H9 (cell line): Measurements from ENCODE around the gene STAT3. TPM values are rescaled to one million over a fixed set of nuclear protein-coding genes. Genes with fewer than 3 reads are reported as not detected.

ENCODE experiments used
- DNase-seq: peaks from one replicate; pipeline ENCODE4 v3.0.0-alpha.2; 2017
- H2AFZ ChIP-seq: one replicate; pipeline ENCODE4 v1.6.1; 2013; ENCODE audit warnings: mild to moderate bottlenecking, low read length, control low read depth, moderate library complexity
- H2AK5ac ChIP-seq: 2 replicates; pipeline ENCODE4 v1.6.1; 2013; ENCODE audit warnings: low read length, control low read depth, mixed read lengths; ENCODE audit not compliant: insufficient read length
- H2BK120ac ChIP-seq: one replicate; pipeline ENCODE4 v1.6.1; 2013; ENCODE audit warnings: low read depth, mild to moderate bottlenecking, low read length, control low read depth, inconsistent platforms; ENCODE audit not compliant: poor library complexity, severe bottlenecking
- H2BK12ac ChIP-seq: 2 replicates; pipeline ENCODE4 v1.6.1; 2013; ENCODE audit warnings: low read length, control low read depth, mixed read lengths, low read depth; ENCODE audit not compliant: insufficient read length
- H2BK15ac ChIP-seq: 2 replicates; pipeline ENCODE4 v1.6.1; 2013; ENCODE audit warnings: low read depth, low read length, control low read depth
- H2BK20ac ChIP-seq: one replicate; pipeline ENCODE4 v1.6.1; 2013; ENCODE audit warnings: low read depth, mild to moderate bottlenecking, low read length, control low read depth, inconsistent platforms; ENCODE audit not compliant: poor library complexity, severe bottlenecking
- H2BK5ac ChIP-seq: 2 replicates; pipeline ENCODE4 v1.6.1; 2013; ENCODE audit warnings: low read length, control low read depth, mixed read lengths; ENCODE audit not compliant: insufficient read length
- H3K14ac ChIP-seq: 2 replicates; pipeline ENCODE4 v1.6.1; 2013; ENCODE audit warnings: low read length, control low read depth; ENCODE audit not compliant: insufficient read depth
- H3K18ac ChIP-seq: 2 replicates; pipeline ENCODE4 v1.6.1; 2013; ENCODE audit warnings: low read depth, mild to moderate bottlenecking, mixed read lengths, low read length, control low read depth; ENCODE audit not compliant: insufficient read length
- H3K23ac ChIP-seq: 2 replicates; pipeline ENCODE4 v1.6.1; 2013; ENCODE audit warnings: low read length, control low read depth, mixed read lengths, low read depth; ENCODE audit not compliant: insufficient read length
- H3K23me2 ChIP-seq: 2 replicates; pipeline ENCODE4 v1.6.1; 2013; ENCODE audit warnings: low read depth, mild to moderate bottlenecking, mixed read lengths, low read length, control low read depth; ENCODE audit not compliant: insufficient read length, poor library complexity, severe bottlenecking
- H3K27ac ChIP-seq: 2 replicates; pipeline ENCODE4 v1.5.1; 2013; ENCODE audit warnings: low read length, control low read depth, mixed read lengths, low read depth; ENCODE audit not compliant: insufficient read length
- H3K27me3 ChIP-seq: 2 replicates; pipeline ENCODE4 v1.6.1; 2013; ENCODE audit warnings: low read length, control low read depth, inconsistent platforms; ENCODE audit not compliant: insufficient read depth
- H3K4ac ChIP-seq: 2 replicates; pipeline ENCODE4 v1.6.1; 2013; ENCODE audit warnings: low read depth, mild to moderate bottlenecking, control low read depth, inconsistent platforms, low read length, moderate library complexity
- H3K4me1 ChIP-seq: 2 replicates; pipeline ENCODE4 v1.6.1; 2013; ENCODE audit warnings: low read length, control low read depth, inconsistent platforms; ENCODE audit not compliant: insufficient read depth
- H3K4me2 ChIP-seq: 2 replicates; pipeline ENCODE4 v1.6.1; 2013; ENCODE audit warnings: low read length, control low read depth, mixed read lengths; ENCODE audit not compliant: insufficient read length, insufficient read depth
- H3K56ac ChIP-seq: 2 replicates; pipeline ENCODE4 v1.6.1; 2013; ENCODE audit warnings: low read depth, mild to moderate bottlenecking, mixed read lengths, low read length, control low read depth; ENCODE audit not compliant: insufficient read length
- H3K79me1 ChIP-seq: 2 replicates; pipeline ENCODE4 v1.6.1; 2013; ENCODE audit warnings: low read depth, mild to moderate bottlenecking, moderate library complexity, low read length, control low read depth, inconsistent platforms; ENCODE audit not compliant: insufficient read depth, poor library complexity, severe bottlenecking
- H3K79me2 ChIP-seq: 2 replicates; pipeline ENCODE4 v1.6.1; 2013; ENCODE audit warnings: low read length, control low read depth, inconsistent platforms; ENCODE audit not compliant: insufficient read depth
- H3K9ac ChIP-seq: 2 replicates; pipeline ENCODE4 v1.6.1; 2013; ENCODE audit warnings: low read length, control low read depth, mixed read lengths; ENCODE audit not compliant: insufficient read length; ENCODE audit errors: extremely low read depth
- H3K9me3 ChIP-seq: one replicate; pipeline ENCODE4 v1.6.1; 2013; ENCODE audit warnings: low read depth, low read length, inconsistent platforms; ENCODE audit not compliant: control insufficient read depth
- H3T11ph ChIP-seq: one replicate; pipeline ENCODE4 v1.6.1; 2013; ENCODE audit warnings: mild to moderate bottlenecking, low read length, control low read depth, inconsistent platforms
- H4K20me1 ChIP-seq: one replicate; pipeline ENCODE4 v1.6.1; 2013; ENCODE audit not compliant: control insufficient read depth, insufficient read length, insufficient read depth
- H4K5ac ChIP-seq: 2 replicates; pipeline ENCODE4 v1.6.1; 2013; ENCODE audit warnings: low read depth, mild to moderate bottlenecking, mixed read lengths, low read length, control low read depth; ENCODE audit not compliant: insufficient read length
- H4K8ac ChIP-seq: replicated peaks from 2 replicates; pipeline ENCODE4 v1.6.1; 2013; ENCODE audit warnings: low read length, control low read depth, mixed read lengths, low read depth; ENCODE audit not compliant: insufficient read length
- H4K91ac ChIP-seq: 2 replicates; pipeline ENCODE4 v1.6.1; 2013; ENCODE audit warnings: low read depth, mild to moderate bottlenecking, moderate library complexity, mixed read lengths, low read length, control low read depth; ENCODE audit not compliant: insufficient read length
- H3K27ac Mint-ChIP-seq, 3 experiments: 2 replicates in 2 of 3; 3 replicates in 1 of 3; pipeline ENCODE4 v1.8.0; 2020 to 2021; ENCODE audit warnings: mixed read lengths in 3 of 3, mild to moderate bottlenecking in 1 of 3, moderate library complexity in 1 of 3
- H3K27me3 Mint-ChIP-seq: 2 replicates; pipeline ENCODE4 v1.8.0; 2021; ENCODE audit warnings: low read depth, mild to moderate bottlenecking, moderate library complexity, mixed read lengths
- H3K36me3 Mint-ChIP-seq, 3 experiments: 2 replicates in 2 of 3; 3 replicates in 1 of 3; pipeline ENCODE4 v1.8.0; 2020 to 2021; ENCODE audit warnings: low read depth in 3 of 3, mixed read lengths in 3 of 3; ENCODE audit not compliant: insufficient read depth in 1 of 3
- H3K4me1 Mint-ChIP-seq, 2 experiments: 2 replicates each; pipeline ENCODE4 v1.8.0; 2020; ENCODE audit warnings: mixed read lengths in 2 of 2
- H3K4me3 Mint-ChIP-seq, 2 experiments: 2 replicates in 1 of 2; 3 replicates in 1 of 2; pipeline ENCODE4 v1.8.0; 2020 to 2021; ENCODE audit warnings: mild to moderate bottlenecking in 2 of 2, mixed read lengths in 2 of 2, moderate library complexity in 1 of 2
- H3K9me3 Mint-ChIP-seq, 2 experiments: 2 replicates in 1 of 2; 3 replicates in 1 of 2; pipeline ENCODE4 v1.8.0; 2020; ENCODE audit warnings: mild to moderate bottlenecking in 2 of 2, mixed read lengths in 2 of 2, moderate library complexity in 1 of 2
- CTCF ChIP-seq: fragments of 200-600 bp; sonication (generic); conservative IDR thresholded peaks from 3 replicates; pipeline ENCODE4 v1.8.0; 2021; ENCODE audit warnings: antibody characterized with exemption, mild to moderate bottlenecking
- WGBS: extraction: QIAGEN DNeasy Blood & Tissue Kit; methylation state at CpG from one replicate; pipeline ENCODE4 v1.1.7; 2013; ENCODE audit warnings: missing lambda C conversion rate, low lambda C conversion rate, mixed read lengths; ENCODE audit not compliant: insufficient read length; ENCODE audit errors: extremely low coverage; 5-methylcytosine and 5-hydroxymethylcytosine counted together
- total RNA-seq: library from RNA; stranded (reverse); gene quantifications from 2 replicates; pipeline ENCODE4 v1.2.1, GENCODE V29; 2021

STAT3 gene
- total RNA-seq, 1 experiment from 2014 or later: 83.2 TPM

- H3K9me3 ChIP-seq: no peaks in the 10 kb centered on the region
- no peak overlapping the region for H2BK20ac ChIP-seq
- peaks cover 2 to 17% (median 14%) of the 10 kb centered on the region in 3 experiments; a peak in 6 of 7 replicates for H3K36me3 Mint-ChIP-seq
- no CpG with 5 or more reads among the region's 6 CpGs for WGBS
- no peak overlapping the region for H2AK5ac ChIP-seq
- peak overlapping the region in 1 of 2 experiments; percentile 31; a peak in 1 of 5 replicates for H3K4me3 Mint-ChIP-seq
- no peak overlapping the region for H3K9ac ChIP-seq
- peaks cover 39 to 46% of the 10 kb centered on the region in 2 experiments for H3K4me1 Mint-ChIP-seq
- no peaks in the 10 kb centered on the region for H3K79me1 ChIP-seq
- H3K27ac ChIP-seq: peak overlapping the region; percentile 27
- no peak overlapping the region for H4K8ac ChIP-seq
- H4K91ac ChIP-seq: no peak overlapping the region
- no peak overlapping the region for H2BK120ac ChIP-seq
- H2BK12ac ChIP-seq: no peak overlapping the region
- no peaks in the 10 kb centered on the region for H4K20me1 ChIP-seq
- H3K18ac ChIP-seq: peak overlapping the region; percentile 77
- no peak for TF ChIP-seq CTCF
- no peak overlapping the region for H3T11ph ChIP-seq
- H3K14ac ChIP-seq: peak overlapping the region; percentile 53; the same call in 1 of the 2 replicates
- H3K27ac Mint-ChIP-seq: peak overlapping the region in 2 of 3 experiments; percentile 49 to 94; a peak in 3 of 7 replicates
- no peaks in the 10 kb centered on the region for H3K9me3 Mint-ChIP-seq
- H3K79me2 ChIP-seq: no peaks in the 10 kb centered on the region
- H3K4me1 ChIP-seq: peaks cover 5% of the 10 kb centered on the region; the same call in 1 of the 2 replicates
- no peak overlapping the region for H2BK5ac ChIP-seq
- H3K23ac ChIP-seq: no peak overlapping the region
- no peak overlapping the region for H3K4ac ChIP-seq
- H3K27me3 ChIP-seq: no peaks in the 10 kb centered on the region
- no peak overlapping the region for H3K4me2 ChIP-seq
- no peak overlapping the region for H2AFZ ChIP-seq
- H3K56ac ChIP-seq: no peak overlapping the region
- H2BK15ac ChIP-seq: no peak overlapping the region
- H4K5ac ChIP-seq: no peak overlapping the region
- H3K27me3 Mint-ChIP-seq: no peaks in the 10 kb centered on the region; the same call in 1 of the 2 replicates
- H3K23me2 ChIP-seq: no peaks in the 10 kb centered on the region
- DNase-seq: peak; percentile 49
These were observed 12.0 kb upstream of the STAT3 start for GRCh38 chr17:42399948-42400843.
